Kidney epithelial cell (primary cell): ENCODE results near the gene NPHP3. TPM values are rescaled to one million over a fixed set of nuclear protein-coding genes. Genes with fewer than 3 reads are reported as not detected.

Source experiments
- DNase-seq: peaks from one replicate; pipeline ENCODE4 v3.0.0-alpha.2; 2010; ENCODE audit warnings: low read depth
- H3K27me3 ChIP-seq: 2 replicates; pipeline ENCODE4 v1.6.0; 2011; ENCODE audit warnings: low read length; ENCODE audit not compliant: control insufficient read depth, insufficient read depth
- H3K36me3 ChIP-seq: 2 replicates; pipeline ENCODE4 v1.5.1; 2011; ENCODE audit warnings: low read length; ENCODE audit not compliant: control insufficient read depth, insufficient read depth
- H3K4me3 ChIP-seq: 2 replicates; pipeline ENCODE4 v1.5.1; 2011; ENCODE audit warnings: low read depth, mild to moderate bottlenecking, control low read depth, low read length
- total RNA-seq: library from RNA; depleted of rRNA; stranded (reverse); fragments of >200 nt; gene quantifications from 2 replicates; pipeline ENCODE4 v1.2.3, GENCODE V29; 2015
- TF ChIP-seq, protein P1 (sequence below): IDR thresholded peaks from 2 replicates; pipeline ENCODE4 v1.5.1; 2011; ENCODE audit warnings: mild to moderate bottlenecking, moderate library complexity, low read length, control low read depth, inconsistent platforms; ENCODE audit not compliant: insufficient read depth, poor library complexity, severe bottlenecking

NPHP3 gene
- total RNA-seq, 1 donor from 2014 or later, result 23.3 TPM

DNA sequence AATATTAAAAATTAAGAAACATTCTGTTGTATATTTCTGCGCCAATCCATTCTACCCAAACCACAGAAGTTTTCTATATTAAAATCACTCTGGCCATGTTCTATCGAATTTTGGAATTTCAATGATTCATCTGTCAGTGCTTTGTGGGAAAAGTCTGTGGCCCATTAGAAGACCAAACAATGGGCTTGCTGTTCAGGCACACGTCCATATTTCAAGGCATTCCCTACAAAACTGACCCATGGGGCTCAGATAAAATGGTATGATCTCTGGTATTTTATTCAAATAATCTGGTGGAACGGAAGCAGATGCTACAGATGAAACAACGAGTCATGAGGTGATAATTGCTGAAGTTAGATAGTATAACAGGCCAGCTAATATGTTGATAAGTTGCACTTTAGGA is 12.4 kb downstream of the NPHP3 start:
- Histone ChIP-seq H3K36me3 (no peaks in the 10 kb centered on the region), H3K4me3 (no peak overlapping the region), H3K27me3 (no peaks in the 10 kb centered on the region)
- DNase-seq, result no peak
- TF ChIP-seq, protein P1, sequence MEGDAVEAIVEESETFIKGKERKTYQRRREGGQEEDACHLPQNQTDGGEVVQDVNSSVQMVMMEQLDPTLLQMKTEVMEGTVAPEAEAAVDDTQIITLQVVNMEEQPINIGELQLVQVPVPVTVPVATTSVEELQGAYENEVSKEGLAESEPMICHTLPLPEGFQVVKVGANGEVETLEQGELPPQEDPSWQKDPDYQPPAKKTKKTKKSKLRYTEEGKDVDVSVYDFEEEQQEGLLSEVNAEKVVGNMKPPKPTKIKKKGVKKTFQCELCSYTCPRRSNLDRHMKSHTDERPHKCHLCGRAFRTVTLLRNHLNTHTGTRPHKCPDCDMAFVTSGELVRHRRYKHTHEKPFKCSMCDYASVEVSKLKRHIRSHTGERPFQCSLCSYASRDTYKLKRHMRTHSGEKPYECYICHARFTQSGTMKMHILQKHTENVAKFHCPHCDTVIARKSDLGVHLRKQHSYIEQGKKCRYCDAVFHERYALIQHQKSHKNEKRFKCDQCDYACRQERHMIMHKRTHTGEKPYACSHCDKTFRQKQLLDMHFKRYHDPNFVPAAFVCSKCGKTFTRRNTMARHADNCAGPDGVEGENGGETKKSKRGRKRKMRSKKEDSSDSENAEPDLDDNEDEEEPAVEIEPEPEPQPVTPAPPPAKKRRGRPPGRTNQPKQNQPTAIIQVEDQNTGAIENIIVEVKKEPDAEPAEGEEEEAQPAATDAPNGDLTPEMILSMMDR, result no peak

DNA sequence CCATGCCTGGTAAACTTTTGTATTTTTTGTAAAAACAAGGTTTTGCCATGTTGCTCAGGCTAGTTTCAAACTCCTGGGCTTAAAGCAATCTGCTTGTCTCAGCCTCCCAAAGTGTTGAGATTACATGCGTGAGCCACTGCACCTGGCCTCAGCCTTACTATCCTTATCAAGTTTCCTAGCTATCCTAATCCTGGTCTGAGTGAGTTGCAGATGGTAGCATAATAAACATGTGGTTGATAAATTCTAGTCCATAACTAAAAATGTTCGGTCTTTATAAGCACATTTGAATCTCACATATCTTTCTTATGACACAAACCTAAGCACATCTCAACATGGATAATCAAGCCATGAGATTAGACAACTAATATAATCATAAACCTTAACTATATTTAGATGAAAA is 18.5 kb downstream of the NPHP3 start:
- no peak for DNase-seq
- TF ChIP-seq, protein P1, result no peak
- H3K36me3 ChIP-seq, result peaks cover 1% of the 10 kb centered on the region
- no peak overlapping the region for H3K4me3 ChIP-seq
- no peaks in the 10 kb centered on the region for H3K27me3 ChIP-seq

DNA sequence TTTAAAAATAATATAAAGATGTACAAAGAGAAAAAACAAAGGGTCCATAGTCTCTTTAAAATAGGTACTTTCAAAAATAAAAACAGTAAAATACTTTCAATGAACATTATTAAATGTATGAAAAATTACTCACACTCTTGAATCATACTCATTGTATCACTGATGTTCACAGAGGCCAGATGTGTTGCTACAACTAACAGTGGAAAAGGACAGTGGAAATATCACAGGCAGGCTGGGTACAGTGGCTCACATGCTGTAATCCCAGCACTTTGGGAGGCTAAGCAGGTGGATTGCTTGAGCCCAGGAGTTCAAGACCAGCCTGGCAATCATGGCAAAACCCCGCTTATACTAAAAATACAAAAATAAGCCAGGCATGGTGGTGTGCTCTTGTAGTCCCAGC is 26.8 kb downstream of the NPHP3 start:
- TF ChIP-seq, protein P1, result no peak
- Histone ChIP-seq H3K4me3 (no peak overlapping the region), H3K27me3 (no peaks in the 10 kb centered on the region), H3K36me3 (peaks cover 1% of the 10 kb centered on the region)
- no peak for DNase-seq

DNA sequence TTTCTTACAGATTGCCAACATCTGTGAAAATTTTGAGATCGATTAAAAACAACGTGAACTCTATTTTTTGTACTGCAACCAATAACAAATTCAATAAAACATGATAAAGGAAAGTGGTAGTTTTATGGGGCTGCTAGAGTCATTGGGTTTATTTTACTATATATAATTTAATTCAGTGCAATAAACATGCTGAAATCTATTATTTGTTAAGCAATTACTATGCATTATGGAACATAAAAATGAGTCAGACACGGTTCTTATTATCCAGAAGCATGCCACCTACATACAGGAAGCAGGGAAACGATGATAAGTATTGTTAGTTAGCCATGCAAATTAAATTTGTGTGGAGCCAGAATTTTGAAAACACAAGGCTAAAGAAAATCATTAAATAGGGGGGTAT is 27.2 kb downstream of the NPHP3 start:
- H3K4me3 ChIP-seq, result no peak overlapping the region
- peaks cover 1% of the 10 kb centered on the region for H3K36me3 ChIP-seq
- TF ChIP-seq, protein P1, result no peak
- DNase-seq, result no peak
- no peaks in the 10 kb centered on the region for H3K27me3 ChIP-seq

DNA sequence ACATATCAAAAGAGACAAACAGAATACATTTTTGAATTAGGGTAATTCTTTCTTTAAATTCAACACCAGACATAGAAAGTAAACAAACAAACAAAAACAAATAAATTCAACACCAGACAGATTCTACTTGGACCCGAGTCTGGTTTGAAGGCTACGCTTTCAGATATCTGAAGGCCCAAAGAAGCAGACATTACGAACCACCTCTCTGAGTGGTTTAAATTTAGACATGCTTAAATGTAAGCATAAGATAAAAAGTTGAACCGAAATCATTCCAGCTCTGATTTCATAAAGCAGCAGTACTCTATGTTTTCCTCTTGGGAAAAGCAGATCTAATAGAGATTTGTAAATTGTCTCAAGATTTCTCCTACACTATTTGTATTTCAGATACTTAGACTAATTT is 32.2 kb downstream of the NPHP3 start:
- DNase-seq, result no peak
- Histone ChIP-seq H3K27me3 (no peaks in the 10 kb centered on the region), H3K36me3 (peaks cover 1% of the 10 kb centered on the region), H3K4me3 (no peak overlapping the region)
- TF ChIP-seq, protein P1, result no peak

DNA sequence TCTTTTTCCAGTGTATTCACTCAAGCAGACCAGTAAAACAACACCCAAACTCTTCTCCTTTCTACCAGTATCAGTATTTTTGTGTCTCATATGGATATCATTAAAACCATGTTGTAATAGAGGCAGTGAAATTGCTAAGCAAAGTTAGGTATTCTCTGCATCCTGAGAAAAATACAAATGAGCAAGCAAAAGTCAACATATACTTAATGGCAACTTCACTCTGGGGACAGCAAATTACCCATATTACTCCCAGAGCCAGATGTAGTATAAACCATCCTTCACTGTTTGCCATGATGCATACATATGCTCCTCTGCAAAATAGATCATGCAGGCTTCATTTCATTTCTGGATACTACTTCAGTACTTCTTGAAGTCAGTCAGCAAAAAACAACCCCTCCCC is 40.0 kb downstream of the NPHP3 start:
- Histone ChIP-seq H3K36me3 (no peaks in the 10 kb centered on the region), H3K4me3 (no peak overlapping the region), H3K27me3 (no peaks in the 10 kb centered on the region)
- TF ChIP-seq, protein P1, result no peak
- DNase-seq, result no peak
